ENCODE data around the gene KCTD18.

Gene KCTD18

GRCh38 chr2:200454927-200455801 lies 54.7 kb downstream of the KCTD18 start:
- no peak for DNase-seq (ENCODE audit: low spot score)

GRCh38 chr2:200453853-200454534 lies 55.9 kb downstream of the KCTD18 start:
- no peak for DNase-seq (ENCODE audit: low spot score)

- no peak for DNase-seq (ENCODE audit: low spot score)
Measured at GRCh38 chr2:200453142-200453852, 56.6 kb downstream of the KCTD18 start.

GRCh38 chr2:200452377-200452776 lies 57.5 kb downstream of the KCTD18 start:
- DNase-seq (ENCODE audit: low spot score), result no peak

GRCh38 chr2:200451511-200451910 lies 58.4 kb downstream of the KCTD18 start:
- DNase-seq (ENCODE audit: low spot score), result no peak

GRCh38 chr2:200450288-200450687 lies 59.6 kb downstream of the KCTD18 start:
- DNase-seq (ENCODE audit: low spot score), result no peak

- DNase-seq (ENCODE audit: low spot score), result no peak
Measured at GRCh38 chr2:200449149-200449548, 60.7 kb downstream of the KCTD18 start.

- DNase-seq (ENCODE audit: low spot score), result no peak
Measured at GRCh38 chr2:200448455-200448854, 61.4 kb downstream of the KCTD18 start.

- no peak for DNase-seq (ENCODE audit: low spot score)
Measured at GRCh38 chr2:200447139-200447855, 62.6 kb downstream of the KCTD18 start.

- DNase-seq (ENCODE audit: low spot score), result no peak
Measured at GRCh38 chr2:200446612-200447011, 63.3 kb downstream of the KCTD18 start.

GRCh38 chr2:200445284-200445683 lies 64.6 kb downstream of the KCTD18 start:
- DNase-seq (ENCODE audit: low spot score), result no peak

- no peak for DNase-seq (ENCODE audit: low spot score)
Measured at GRCh38 chr2:200444530-200444929, 65.3 kb downstream of the KCTD18 start.

GRCh38 chr2:200443916-200444315 lies 66.0 kb downstream of the KCTD18 start:
- DNase-seq (ENCODE audit: low spot score), result no peak

GRCh38 chr2:200443376-200443775 lies 66.5 kb downstream of the KCTD18 start:
- no peak for DNase-seq (ENCODE audit: low spot score)

GRCh38 chr2:200442471-200442870 lies 67.4 kb downstream of the KCTD18 start:
- DNase-seq (ENCODE audit: low spot score), result peak; percentile 16

GRCh38 chr2:200439981-200440380 lies 69.9 kb downstream of the KCTD18 start:
- no peak for DNase-seq (ENCODE audit: low spot score)

Measured in COLO829 (cell line).